IPS-NIHi7 (cell line): ENCODE results near the gene PCDHGA4.
A peak's percentile ranks its signal among the peaks of the same experiment; 100 is the strongest.
"Not testable (repeated sequence)": the region's sequence is repeated elsewhere in the genome, so short reads cannot be mapped to it uniquely, and the experiment has no call there.

Experiments used
- DNase-seq: peaks from one replicate; pipeline ENCODE4 v3.0.0; 2012; ENCODE audit warnings: mixed read lengths; ENCODE audit errors: extremely low spot score

The PCDHGA4 gene

DNA sequence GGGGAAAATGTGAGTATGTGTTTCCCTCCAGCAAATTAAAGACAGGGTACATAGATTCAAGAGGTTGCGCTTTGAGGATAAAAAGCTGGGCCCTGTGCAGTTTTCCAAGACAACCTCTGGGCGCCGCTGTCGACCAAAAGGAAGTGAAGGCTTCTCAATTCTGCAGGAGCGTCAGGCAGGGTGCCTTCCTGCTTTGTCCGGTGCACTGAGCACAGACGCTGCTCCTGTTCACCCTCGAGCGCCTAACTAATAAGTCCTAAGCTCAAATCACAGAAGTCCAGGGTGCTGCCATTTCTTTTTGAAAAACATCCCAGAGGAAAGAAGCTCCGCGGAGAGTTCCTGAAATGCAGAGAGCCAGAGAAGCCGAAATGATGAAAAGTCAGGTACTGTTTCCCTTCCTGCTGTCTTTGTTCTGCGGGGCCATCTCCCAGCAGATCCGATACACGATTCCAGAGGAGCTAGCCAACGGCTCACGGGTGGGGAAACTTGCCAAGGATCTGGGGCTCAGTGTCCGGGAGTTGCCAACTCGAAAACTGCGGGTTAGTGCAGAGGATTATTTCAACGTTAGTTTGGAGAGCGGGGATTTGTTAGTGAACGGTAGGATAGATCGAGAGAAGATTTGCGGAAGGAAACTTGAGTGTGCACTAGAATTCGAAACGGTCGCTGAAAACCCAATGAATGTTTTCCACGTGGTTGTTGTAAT, 4.8 kb upstream of the PCDHGA4 start, which contains the start of gene PCDHGB1:
Gene PCDHGB1 (plus strand): TSS at position 183 of the 703 bp plus-strand sequence. CDS start 162 bp downstream, at position 345.
- DNase-seq, result peak; percentile 79

DNA sequence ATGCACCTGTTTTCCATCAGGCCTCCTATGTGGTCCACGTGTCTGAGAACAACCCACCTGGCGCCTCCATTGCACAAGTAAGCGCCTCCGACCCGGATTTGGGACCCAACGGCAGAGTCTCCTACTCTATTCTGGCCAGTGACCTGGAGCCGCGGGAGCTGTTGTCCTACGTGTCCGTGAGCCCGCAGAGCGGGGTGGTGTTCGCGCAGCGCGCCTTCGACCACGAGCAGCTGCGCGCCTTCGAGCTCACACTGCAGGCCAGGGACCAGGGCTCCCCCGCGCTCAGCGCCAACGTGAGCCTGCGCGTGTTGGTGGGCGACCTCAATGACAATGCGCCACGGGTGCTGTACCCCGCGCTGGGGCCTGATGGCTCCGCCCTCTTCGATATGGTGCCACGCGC, 3.2 kb upstream of the PCDHGA4 start:
- DNase-seq, result no peak

DNA sequence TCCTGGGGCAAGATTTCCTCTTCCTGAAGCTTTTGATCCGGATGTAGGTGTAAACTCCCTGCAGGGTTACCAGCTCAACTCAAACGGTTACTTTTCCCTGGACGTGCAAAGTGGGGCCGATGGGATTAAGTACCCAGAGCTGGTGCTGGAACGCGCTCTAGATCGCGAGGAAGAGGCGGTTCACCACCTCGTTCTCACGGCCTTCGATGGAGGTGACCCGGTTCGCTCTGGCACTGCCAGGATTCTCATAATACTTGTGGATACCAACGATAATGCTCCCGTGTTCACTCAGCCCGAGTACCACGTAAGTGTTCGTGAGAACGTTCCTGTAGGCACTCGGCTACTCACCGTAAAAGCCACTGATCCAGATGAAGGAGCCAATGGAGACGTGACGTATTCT, 820 bp downstream of the PCDHGA4 start:
- no peak for DNase-seq

DNA sequence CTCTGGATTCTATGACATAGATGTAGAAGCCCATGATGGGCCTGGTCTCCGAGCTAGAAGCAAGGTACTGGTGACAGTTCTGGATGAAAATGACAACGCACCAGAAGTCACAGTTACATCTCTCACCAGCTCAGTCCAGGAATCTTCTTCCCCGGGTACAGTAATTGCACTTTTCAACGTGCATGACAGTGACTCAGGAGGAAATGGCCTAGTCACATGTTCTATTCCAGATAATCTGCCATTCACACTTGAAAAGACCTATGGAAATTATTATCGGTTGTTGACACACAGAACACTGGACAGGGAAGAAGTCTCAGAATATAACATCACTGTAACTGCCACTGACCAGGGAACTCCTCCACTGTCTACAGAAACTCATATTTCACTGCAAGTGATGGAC, 1.3 kb downstream of the PCDHGA4 start:
- DNase-seq, result no peak

DNA sequence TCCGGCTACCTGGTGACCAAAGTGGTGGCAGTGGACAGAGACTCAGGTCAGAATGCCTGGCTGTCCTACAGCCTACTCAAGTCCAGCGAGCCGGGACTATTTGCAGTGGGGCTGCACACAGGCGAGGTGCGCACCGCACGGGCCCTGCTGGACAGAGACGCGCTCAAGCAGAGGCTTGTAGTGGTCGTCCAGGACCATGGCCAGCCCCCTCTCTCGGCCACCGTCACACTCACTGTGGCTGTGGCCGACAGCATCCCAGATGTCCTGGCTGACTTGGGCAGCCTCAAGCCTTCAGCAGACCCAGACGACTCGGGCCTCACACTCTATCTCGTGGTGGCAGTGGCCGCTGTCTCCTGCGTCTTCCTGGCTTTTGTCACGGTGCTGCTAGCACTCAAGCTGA, 2.1 kb downstream of the PCDHGA4 start:
- DNase-seq, result no peak

DNA sequence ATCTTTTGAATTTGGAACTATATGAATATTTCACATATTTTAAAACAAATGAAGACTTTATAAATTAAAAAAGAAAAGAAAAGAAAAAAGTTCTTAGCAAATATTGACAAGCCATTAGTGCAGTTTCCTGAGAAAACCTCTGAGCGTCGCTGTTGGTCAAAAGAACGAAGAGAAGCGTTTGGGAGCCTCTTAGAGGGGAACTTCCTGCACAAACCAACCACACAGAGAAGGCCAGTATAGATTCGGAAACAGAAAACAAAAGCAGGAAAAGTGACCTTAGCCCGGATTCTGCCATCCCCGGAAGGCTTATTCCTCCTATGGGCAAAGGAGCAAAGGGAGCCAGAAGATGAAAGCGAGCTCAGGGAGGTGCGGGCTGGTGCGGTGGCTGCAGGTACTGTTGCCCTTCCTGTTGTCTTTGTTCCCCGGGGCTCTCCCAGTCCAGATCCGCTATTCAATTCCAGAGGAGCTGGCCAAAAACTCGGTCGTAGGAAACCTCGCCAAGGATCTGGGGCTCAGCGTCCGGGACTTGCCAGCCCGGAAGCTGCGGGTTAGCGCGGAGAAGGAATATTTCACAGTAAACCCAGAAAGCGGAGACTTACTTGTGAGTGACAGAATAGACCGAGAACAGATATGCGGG, 5.1 kb downstream of the PCDHGA4 start, which contains the start of gene PCDHGB2:
Gene PCDHGB2 (plus strand): TSS at position 205 of the 637 bp plus-strand sequence. CDS start 142 bp downstream, at position 347.
- peak; percentile 71 for DNase-seq

DNA sequence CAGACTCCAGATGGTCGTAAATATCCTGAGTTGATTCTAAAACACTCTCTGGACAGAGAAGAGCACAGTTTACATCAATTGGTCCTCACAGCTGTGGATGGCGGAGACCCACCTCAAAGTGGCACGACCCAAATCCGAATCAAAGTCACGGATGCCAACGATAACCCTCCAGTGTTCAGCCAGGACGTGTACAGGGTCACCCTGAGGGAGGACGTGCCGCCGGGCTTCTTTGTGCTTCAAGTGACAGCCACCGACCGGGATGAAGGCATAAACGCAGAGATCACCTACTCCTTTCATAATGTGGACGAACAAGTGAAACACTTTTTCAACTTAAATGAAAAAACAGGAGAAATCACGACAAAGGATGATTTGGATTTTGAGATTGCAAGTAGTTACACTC, 5.9 kb downstream of the PCDHGA4 start:
- DNase-seq, result no peak

DNA sequence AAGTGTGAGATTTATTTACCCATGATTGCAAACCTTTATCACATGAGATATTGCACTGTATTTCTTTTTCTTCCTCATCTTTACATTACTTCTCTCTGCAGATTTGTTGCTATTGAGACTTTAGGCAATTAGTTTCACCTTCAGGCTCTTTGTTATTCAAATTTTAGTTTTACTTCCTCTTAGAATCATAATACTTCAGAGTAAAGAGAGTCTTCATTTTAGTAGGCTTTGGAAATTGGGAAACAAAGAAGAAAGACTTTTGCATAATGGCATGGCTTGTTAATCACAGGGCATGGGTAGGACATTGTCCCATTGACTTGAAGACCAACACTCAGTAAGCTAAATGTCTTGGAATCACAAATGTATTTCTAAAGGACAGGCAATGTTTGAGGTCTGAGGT, 7.9 kb downstream of the PCDHGA4 start:
- no peak for DNase-seq

DNA sequence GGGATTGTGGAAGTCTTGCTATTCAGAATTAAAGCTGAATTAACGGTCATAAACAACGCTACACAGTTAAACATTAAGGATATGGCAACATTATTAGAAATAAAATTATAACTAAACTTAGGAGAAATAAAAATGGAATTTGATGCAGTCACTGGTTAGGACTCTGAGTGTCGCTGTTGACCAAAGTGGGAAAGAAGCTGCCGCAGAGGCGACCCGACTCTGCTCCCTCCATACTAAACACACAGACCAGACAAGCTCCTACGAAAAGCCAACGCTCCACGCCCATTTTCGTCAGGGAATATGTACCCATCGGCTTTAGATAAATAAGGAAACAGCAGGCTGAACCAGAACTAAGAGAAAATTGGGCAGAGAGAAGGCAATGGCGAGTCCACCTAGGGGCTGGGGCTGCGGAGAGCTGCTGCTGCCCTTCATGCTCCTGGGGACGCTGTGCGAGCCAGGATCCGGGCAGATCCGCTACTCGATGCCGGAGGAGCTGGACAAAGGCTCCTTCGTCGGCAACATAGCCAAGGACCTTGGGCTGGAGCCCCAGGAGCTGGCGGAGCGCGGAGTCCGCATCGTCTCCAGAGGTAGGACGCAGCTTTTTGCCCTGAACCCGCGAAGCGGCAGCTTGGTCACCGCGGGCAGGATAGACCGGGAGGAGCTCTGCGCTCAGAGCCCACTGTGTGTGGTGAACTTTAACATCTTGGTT, 9.3 kb downstream of the PCDHGA4 start, which contains the start of gene PCDHGA5:
Gene PCDHGA5 (plus strand): TSS at position 211 of the 709 bp plus-strand sequence. CDS start 169 bp downstream, at position 380.
- no peak for DNase-seq

DNA sequence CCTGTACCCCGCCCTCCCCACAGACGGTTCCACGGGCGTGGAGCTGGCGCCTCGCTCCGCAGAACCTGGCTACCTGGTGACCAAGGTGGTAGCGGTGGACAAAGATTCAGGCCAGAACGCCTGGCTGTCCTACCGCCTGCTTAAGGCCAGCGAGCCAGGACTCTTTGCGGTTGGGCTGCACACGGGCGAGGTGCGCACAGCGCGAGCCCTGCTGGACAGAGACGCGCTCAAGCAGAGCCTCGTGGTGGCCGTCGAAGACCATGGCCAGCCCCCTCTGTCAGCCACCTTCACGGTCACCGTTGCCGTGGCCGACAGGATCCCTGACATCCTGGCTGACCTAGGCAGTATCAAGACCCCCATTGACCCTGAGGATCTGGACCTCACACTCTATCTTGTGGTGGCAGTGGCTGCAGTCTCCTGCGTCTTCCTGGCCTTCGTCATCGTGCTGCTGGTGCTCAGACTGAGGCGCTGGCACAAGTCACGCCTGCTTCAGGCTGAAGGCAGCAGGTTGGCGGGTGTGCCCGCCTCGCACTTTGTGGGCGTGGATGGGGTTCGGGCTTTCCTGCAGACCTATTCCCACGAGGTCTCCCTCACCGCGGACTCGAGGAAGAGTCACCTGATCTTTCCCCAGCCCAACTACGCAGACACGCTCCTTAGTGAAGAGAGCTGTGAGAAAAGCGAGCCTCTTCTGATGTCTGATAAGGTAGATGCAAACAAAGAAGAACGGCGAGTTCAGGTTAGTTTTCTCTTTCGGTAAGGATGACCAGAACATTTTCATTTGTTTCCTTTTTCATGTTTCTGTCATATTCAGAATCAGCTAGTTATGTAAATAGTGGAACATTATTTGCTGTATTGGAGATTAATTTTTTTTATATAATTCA, 11.4 kb downstream of the PCDHGA4 start:
- no peak for DNase-seq

DNA sequence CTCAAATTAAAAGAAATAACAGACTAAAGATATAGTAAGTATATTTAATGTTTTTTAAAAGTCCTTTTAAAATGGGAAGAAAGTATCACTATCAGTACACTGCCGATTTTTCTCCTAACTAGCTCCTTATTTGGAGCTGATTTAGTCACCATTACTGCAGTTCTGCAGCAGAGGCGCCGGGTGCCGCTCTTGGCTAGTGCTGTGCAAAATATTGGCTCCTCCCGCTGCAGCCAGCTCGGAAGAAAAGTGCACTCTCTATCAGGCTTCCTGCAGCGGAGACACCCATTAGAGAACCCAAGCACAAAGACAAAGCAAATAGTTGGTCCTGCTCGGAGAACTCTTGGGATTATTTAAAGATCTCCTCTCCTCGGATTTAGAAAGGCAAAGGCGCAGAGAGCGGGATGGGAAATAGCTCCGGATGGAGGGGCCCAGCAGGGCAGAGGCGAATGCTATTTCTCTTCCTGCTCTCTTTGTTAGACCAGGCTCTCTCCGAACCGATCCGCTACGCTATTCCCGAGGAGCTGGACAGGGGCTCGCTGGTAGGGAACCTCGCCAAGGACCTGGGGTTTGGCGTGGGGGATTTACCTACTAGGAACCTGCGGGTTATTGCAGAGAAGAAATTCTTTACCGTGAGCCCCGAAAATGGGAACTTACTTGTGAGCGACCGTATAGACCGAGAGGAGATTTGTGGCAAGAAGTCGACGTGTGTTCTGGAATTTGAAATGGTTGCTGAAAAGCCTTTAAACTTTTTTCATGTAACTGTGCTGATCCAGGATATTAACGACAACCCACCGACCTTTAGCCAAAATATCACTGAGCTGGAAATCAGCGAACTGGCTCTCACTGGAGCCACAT, 15.4 kb downstream of the PCDHGA4 start, which contains the start of gene PCDHGB3:
Gene PCDHGB3 (plus strand): TSS at position 249 of the 855 bp plus-strand sequence. CDS start 153 bp downstream, at position 402.
- DNase-seq, result no peak

DNA sequence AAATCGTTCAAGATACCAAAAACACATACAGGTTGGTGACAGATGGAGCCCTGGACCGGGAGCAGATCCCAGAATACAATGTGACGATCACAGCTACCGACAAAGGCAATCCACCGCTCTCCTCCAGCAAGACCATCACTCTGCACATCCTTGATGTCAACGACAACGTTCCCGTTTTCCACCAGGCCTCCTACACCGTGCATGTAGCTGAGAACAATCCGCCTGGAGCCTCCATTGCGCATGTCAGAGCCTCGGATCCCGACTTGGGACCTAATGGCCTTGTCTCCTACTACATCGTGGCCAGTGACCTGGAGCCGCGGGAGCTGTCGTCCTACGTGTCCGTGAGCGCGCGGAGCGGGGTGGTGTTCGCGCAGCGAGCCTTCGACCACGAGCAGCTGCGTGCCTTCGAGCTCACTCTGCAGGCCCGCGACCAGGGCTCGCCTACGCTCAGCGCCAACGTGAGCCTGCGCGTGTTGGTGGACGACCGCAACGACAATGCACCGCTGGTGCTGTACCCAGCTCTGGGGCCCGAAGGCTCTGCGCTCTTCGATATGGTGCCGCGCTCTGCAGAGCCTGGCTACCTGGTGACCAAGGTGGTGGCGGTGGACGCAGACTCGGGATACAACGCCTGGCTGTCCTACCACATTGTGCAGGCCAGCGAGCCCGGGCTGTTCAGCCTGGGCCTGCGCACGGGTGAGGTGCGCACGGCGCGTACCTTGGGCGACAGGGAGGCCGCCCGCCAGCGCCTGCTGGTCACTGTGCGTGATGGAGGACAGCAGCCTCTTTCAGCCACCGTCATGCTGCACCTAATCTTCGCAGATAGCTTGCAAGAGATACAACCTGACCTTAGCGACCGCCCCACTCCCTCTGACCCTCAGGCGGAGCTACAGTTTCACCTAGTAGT, 17.0 kb downstream of the PCDHGA4 start:
- no peak for DNase-seq

DNA sequence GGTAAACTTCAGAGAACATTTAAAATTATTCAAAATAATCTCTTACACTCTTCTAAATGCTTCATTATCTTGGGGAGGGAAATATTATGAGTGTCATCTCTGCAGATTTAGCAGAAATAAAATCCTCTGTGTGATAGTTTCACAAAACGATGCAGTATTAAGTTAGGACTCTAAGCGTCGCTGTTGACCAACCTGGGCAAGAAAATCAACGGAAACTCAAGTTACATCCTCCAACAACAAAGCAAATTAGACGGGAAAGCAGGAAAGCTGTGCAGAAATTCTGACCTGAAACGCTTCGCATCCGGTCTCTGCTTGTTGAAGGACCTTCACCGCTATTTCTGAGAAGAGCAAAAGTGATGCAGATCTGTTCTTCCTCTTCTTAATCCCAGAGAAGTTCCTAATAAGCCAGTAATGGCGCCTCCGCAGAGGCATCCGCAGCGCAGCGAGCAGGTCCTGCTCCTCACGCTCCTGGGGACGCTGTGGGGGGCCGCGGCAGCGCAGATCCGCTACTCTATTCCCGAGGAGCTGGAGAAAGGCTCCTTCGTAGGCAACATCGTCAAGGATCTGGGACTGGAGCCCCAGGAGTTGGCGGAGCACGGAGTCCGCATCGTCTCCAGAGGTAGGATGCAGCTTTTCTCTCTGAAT, 19.0 kb downstream of the PCDHGA4 start, which contains the start of gene PCDHGA6:
Gene PCDHGA6 (plus strand): TSS at position 219 of the 645 bp plus-strand sequence. CDS start 193 bp downstream, at position 412.
- no peak for DNase-seq

DNA sequence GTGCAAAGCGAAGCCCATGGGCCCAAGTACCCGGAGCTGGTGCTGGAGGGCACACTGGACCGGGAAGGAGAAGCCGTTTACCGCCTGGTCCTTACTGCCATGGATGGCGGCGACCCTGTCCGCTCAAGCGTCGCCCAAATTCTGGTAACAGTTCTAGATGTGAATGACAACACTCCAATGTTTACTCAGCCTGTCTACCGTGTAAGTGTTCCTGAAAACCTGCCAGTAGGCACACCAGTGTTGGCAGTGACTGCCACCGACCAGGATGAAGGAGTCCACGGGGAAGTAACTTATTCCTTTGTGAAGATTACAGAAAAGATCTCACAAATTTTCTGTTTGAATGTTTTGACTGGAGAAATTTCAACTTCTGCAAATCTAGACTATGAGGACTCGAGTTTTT, 19.8 kb downstream of the PCDHGA4 start:
- no peak for DNase-seq

DNA sequence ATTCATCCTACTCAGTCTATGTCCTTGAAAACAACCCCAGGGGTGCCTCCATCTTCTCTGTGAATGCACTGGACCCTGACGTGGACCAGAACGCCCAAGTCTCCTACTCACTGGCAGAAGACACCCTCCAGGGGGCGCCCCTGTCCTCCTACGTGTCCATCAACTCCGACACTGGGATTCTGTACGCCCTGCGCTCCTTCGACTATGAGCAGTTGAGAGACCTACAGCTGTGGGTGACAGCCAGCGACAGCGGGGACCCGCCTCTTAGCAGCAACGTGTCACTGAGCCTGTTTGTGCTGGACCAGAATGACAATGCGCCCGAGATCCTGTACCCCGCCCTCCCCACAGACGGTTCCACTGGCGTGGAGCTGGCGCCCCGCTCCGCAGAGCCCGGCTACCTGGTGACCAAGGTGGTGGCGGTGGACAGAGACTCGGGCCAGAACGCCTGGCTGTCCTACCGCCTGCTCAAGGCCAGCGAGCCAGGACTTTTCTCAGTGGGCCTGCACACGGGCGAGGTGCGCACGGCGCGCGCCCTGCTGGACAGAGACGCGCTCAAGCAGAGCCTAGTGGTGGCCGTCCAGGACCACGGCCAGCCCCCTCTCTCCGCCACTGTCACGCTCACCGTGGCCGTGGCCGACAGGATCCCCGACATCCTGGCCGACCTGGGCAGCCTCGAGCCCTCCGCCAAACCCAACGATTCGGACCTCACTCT, 20.8 kb downstream of the PCDHGA4 start:
- DNase-seq, result not testable (repeated sequence)

DNA sequence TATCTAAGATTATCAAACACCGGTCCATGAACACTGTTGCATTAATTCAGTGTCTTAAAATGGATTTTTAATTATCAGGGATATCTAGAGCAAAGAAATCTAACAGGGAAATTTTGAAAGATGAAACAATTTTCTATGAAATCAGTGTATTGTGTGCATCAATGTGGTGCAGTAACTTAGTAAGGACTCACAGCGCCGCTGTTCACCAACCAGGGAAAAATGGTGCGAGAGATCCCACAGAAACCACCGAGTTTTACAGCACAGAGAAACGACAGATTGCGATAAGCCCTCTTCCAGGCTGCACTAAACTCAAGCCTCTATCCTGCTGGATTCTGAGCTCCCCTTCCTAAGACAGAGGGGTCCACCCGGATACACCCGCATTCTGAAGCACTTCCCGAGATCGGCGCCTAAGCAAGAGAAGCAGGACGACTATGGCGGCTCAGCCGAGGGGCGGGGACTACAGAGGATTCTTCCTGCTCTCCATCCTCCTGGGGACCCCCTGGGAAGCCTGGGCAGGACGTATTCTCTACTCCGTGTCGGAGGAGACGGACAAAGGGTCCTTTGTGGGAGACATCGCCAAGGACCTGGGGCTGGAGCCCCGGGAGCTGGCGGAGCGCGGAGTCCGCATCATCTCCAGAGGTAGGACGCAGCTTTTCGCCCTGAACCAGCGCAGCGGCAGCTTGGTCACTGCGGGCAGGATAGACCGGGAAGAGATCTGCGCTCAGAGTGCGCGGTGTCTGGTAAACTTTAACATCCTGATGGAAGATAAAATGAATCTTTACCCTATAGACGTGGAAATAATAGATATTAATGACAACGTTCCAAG, 27.9 kb downstream of the PCDHGA4 start, which contains the start of gene PCDHGA7:
Gene PCDHGA7 (plus strand): TSS at position 274 of the 826 bp plus-strand sequence. CDS start 158 bp downstream, at position 432.
- no peak for DNase-seq

DNA sequence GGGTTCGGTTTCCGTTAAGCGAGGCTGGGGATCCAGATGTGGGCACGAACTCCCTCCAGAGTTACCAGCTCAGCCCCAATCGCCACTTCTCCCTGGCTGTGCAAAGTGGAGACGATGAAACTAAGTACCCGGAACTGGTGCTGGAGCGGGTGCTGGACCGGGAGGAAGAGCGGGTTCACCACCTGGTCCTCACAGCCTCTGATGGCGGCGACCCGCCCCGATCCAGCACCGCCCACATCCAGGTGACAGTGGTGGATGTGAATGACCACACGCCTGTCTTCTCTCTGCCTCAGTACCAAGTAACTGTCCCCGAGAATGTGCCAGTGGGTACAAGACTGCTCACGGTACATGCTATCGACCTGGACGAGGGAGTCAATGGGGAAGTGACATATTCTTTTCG, 28.5 kb downstream of the PCDHGA4 start:
- DNase-seq, result no peak
